Germinal center (tissue), 1 donor: Measurements from ENCODE around the gene CTSG.
"Not testable (repeated sequence)": the region's sequence is repeated elsewhere in the genome, so short reads cannot be mapped to it uniquely, and the experiment has no call there.

Source experiments
- DNase-seq: peaks from one replicate; pipeline ENCODE4 v3.0.0; 2012; ENCODE audit warnings: mixed read lengths, low spot score

Gene CTSG

GRCh38 chr14:24542346-24542936, 33.6 kb downstream of the CTSG start:
- DNase-seq, result no peak

DNA sequence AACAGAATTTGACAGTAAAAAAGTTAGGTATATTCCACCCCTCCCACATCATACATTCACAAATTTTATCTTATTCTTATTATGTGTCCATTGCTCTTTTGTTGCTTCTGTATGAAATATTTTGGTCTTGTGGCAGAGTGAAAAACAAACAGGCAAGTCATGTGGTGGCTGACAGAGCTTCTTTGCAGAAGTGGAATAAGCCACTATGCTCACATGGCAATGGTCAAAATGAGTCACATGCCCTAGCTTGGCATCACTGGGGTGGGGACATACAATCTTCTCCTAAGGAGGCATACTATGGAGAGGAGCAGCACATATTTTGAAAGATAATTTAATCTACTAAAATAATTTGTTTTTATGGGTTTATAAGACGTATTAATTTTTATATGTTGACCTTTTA, 40.3 kb downstream of the CTSG start:
- no peak for DNase-seq

GRCh38 chr14:24534286-24534685, 41.8 kb downstream of the CTSG start:
- no peak for DNase-seq

DNA sequence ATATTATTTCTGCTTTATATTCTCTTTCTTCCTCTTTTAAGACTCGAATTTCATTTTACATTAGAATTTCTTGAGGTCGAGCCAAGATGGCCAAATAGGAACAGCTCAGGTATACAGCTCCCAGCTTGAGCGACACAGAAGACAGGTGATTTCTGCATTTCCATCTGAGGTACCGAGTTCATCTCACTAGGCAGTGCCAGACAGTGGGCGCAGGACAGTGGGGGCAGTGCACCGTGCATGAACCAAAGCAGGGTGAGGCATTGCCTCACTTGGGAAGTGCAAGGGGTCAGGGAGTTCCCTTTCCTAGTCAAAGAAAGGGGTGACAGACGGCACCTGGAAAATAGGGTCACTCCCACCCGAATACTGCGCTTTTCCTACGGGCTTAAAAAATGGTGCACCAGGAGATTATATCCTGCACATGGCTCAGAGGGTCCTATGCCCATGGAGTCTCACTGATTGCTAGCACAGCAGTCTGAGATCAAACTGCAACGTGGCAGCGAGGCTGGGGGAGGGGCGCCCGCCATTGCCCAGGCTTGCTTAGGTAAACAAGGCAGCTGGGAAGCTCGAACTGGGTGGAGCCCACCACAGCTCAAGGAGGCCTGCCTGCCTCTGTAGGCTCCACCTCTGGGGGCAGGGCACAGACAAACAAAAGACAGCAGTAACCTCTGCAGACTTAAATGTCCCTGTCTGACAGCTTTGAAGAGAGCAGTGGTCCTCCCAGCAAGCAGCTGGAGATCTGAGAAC, 50.0 kb downstream of the CTSG start:
- DNase-seq, result not testable (repeated sequence)
